WI38 (cell line): ENCODE results near the gene ROBO4.

ENCODE experiments used
- H3K4me3 ChIP-seq: 2 replicates; pipeline ENCODE4 v1.5.1; 2011; ENCODE audit warnings: low read depth, mild to moderate bottlenecking, control low read depth, low read length
- CTCF ChIP-seq: IDR thresholded peaks from 2 replicates; pipeline ENCODE4 v1.5.1; 2012; ENCODE audit warnings: low read depth, mild to moderate bottlenecking, control low read depth, low read length

Gene ROBO4

GRCh38 chr11:124834526-124835180, 63.0 kb downstream of the ROBO4 start:
- H3K4me3 ChIP-seq: no peak overlapping the region
- TF ChIP-seq CTCF: no peak
